NCI-H446 (cell line): ENCODE measurements around the gene FOXO3B.
"Not testable (repeated sequence)": the region's sequence is repeated elsewhere in the genome, so short reads cannot be mapped to it uniquely, and the experiment has no call there.

Experiments
- DNase-seq, 2 experiments: peaks; one replicate each; lab custom pipeline; 2025; lab: John Stamatoyannopoulos, UW

Gene FOXO3B

DNA sequence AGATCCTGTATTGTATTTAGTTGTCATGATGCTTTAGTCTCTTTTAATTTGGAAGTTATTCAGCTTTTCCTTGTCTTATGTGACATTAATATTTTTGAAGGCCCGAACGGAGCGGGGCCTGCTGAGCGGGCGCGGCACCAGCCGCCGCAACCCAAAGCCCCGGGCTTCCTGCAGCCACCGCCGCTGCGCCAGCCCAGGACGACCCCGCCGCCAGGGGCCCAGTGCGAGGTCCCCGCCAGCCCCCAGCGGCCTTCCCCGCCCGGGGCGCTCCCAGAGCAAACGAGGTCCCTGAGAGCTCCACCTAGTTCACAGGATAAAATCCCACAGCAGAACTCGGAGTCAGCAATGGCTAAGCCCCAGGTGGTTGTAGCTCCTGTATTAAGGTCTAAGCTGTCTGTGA, 32.0 kb downstream of the FOXO3B start:
- not testable (repeated sequence) for DNase-seq

DNA sequence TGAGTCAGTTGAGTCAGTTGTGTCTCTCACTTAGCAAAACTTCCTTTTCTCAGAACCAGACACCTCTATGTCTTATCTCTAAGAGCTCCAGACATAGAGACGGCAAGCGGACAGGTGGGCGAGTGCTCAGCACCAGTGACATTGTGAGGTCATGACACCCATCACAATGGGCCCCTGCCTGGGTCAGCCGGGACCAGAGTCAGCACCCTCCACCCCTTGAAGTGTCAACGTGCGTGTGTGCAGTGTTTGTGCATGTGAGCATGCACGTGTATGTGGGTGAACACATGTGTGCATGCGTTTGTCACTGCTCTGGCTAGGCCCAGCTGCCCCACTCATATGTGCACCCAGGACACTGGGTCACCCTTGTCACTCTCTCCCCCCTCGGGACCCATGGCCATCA, 37.8 kb downstream of the FOXO3B start, which contains the start of gene TBC1D28:
TSS of gene TBC1D28 (minus strand) at position 101 of the 400 bp plus-strand sequence. CDS start 3,039 bp downstream, outside the sequence.
- not testable (repeated sequence) for DNase-seq

DNA sequence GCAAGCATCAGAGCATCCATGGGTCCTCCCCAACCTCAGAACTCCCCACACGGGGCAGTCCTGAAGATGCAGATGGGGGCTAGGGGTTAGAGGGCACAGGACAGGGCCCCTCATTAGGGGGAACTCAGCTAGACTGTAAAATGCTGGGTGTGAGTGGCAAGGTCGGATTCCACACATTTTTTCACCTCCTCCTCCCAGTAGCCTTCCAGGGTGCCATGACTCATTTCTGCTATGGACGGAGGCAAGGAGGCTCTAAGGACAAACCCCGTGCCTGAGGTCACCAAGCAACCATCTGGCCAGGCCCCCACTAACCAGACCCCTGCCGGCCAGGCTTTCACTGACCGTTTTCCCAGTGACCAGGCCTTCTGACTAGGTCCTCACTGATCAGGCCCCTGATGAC, 39.0 kb downstream of the FOXO3B start:
- DNase-seq, result not testable (repeated sequence)

DNA sequence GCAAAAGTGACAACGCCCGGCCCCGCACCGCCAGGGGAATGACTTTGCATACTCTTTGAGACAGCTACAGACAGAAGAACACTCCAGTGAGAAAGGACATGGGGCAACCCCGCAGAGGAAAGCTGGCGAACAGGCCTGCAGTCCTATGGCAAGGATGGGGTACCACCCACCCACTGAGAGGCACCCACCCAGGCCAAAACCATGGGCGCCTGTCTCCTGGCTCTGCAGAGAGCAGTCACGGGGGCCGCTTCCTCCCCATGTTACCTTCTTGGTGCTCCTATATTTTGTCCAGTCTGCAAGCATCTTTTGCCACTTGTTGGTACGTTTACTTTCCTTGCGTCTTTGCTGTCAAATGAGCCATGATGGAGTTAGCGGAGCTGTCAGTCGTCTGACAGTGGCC, 43.8 kb downstream of the FOXO3B start:
- DNase-seq, result not testable (repeated sequence)

DNA sequence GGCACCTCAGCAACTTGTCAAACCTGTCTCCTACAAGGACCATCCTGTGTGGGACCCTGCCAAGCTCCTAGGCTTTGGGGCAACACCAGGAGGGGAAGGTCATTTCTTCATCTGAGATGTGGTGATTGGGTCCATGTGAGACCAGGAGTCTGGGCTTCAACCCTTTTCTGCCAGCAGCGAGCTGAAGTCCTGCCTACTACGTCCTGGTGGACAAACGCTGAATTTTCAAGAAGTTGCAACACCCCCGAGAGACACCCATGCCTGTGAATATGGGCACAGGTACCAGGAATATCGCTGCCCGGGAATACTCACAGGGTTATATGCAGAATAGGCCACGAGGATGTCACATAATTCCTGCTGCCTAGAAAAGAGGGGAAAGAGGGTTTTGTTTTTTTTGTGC, 45.9 kb downstream of the FOXO3B start:
- DNase-seq, result not testable (repeated sequence)

DNA sequence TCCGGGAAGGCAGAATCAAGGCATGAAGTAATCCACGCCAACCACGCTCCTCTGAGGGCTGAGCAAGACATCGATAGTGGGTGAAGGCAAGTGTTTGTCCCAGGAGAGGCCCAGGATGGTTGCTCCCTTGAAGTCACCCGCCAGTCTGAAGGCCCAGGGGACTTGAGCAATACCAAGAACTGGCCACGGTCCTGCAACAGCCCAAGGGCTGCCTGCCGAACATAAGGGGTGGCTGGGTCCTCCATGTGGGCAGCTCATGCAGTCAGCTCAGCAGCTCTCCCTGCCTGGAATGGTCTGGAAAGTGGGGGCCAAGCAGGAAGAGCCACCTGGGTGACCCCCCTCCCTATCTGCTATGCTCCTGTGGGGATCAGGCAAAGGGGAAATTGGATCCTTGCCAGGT, 46.3 kb downstream of the FOXO3B start:
- not testable (repeated sequence) for DNase-seq

DNA sequence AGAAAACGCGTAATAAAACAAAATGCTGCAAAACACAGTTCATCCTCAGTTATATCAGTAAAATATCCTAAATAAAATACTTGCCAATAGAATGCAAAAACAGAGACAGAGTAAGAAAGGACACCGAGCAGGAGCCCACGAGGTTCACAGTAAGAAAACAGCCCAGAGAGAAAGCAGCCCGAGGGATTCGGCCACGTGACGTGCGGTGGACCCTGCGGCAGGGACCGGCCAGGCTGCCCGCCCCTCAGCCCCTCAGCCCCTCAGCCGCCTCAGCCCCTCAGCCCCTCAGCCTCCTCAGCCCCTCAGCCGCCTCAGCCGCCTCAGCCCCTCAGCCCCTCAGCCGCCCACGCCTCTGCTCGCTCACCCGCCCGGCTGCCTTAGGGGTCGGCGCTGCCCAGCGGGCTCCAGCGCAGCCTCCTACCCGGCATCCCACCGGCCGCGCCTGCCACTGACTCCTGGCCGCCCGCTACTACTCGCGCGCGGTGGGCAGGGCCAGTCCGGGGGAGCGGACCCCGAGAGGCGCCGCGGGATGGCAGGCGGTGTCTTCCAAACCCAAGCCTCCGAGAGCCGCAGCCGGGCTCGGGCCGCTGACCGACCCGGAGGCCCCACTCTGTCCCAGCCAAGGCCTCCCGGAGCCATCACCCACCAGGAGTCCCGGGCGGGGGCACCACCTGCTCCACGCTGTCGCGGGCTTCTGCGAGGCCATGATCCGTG, 47.4 kb downstream of the FOXO3B start:
- not testable (repeated sequence) for DNase-seq
